Astrocyte (in vitro differentiated cells and primary cell): ENCODE measurements around the gene LTBP2. TPM values are rescaled to one million over a fixed set of nuclear protein-coding genes. Genes with fewer than 3 reads are reported as not detected.

ENCODE experiments used
- DNase-seq: peaks from one replicate; pipeline ENCODE4 v3.0.0-alpha.2; 2010; ENCODE audit warnings: low read depth
- FAIRE-seq: peaks from 2 replicates; lab custom pipeline; 2011; peaks lifted over from hg19 to GRCh38; lab: Jason Lieb, UNC
- H2AFZ ChIP-seq: 2 replicates; pipeline ENCODE4 v1.6.0; 2012; ENCODE audit warnings: low read depth, low read length, inconsistent platforms
- H3K27ac ChIP-seq: 2 replicates; pipeline ENCODE4 v1.5.1; 2011; ENCODE audit warnings: low read depth, low read length, inconsistent platforms
- H3K27me3 ChIP-seq: 2 replicates; pipeline ENCODE4 v1.6.0; 2011; ENCODE audit warnings: low read length, inconsistent platforms; ENCODE audit not compliant: insufficient read depth
- H3K36me3 ChIP-seq: 2 replicates; pipeline ENCODE4 v1.5.1; 2011; ENCODE audit warnings: low read length, inconsistent platforms; ENCODE audit not compliant: insufficient read depth
- H3K4me1 ChIP-seq: 2 replicates; pipeline ENCODE4 v1.5.1; 2011; ENCODE audit warnings: low read length, inconsistent platforms; ENCODE audit not compliant: insufficient read depth
- H3K4me2 ChIP-seq: 2 replicates; pipeline ENCODE4 v1.6.0; 2012; ENCODE audit warnings: low read length, inconsistent platforms
- H3K4me3 ChIP-seq: 2 replicates; pipeline ENCODE4 v1.5.1; 2011; ENCODE audit warnings: low read depth, mild to moderate bottlenecking, low read length, inconsistent platforms; ENCODE audit not compliant: insufficient read depth
- H3K79me2 ChIP-seq: 2 replicates; pipeline ENCODE4 v1.6.0; 2012; ENCODE audit warnings: mild to moderate bottlenecking, low read length, inconsistent platforms; ENCODE audit not compliant: insufficient read depth
- H3K9ac ChIP-seq: 2 replicates; pipeline ENCODE4 v1.6.0; 2012; ENCODE audit warnings: mild to moderate bottlenecking, low read length, inconsistent platforms
- H3K9me3 ChIP-seq: 2 replicates; pipeline ENCODE4 v1.5.1; 2012; ENCODE audit warnings: low read depth, mild to moderate bottlenecking, low read length, inconsistent platforms; ENCODE audit not compliant: insufficient read depth
- H4K20me1 ChIP-seq: 2 replicates; pipeline ENCODE4 v1.6.0; 2012; ENCODE audit warnings: low read length, inconsistent platforms; ENCODE audit not compliant: insufficient read depth
- H3K27ac Mint-ChIP-seq: one replicate; pipeline ENCODE4 v1.8.0; 2021; ENCODE audit warnings: mild to moderate bottlenecking, mixed read lengths; ENCODE audit not compliant: unreplicated experiment
- H3K27me3 Mint-ChIP-seq: one replicate; pipeline ENCODE4 v1.8.0; 2021; ENCODE audit warnings: low read depth, mixed read lengths; ENCODE audit not compliant: unreplicated experiment
- H3K36me3 Mint-ChIP-seq: one replicate; pipeline ENCODE4 v1.8.0; 2021; ENCODE audit warnings: low read depth, mixed read lengths; ENCODE audit not compliant: unreplicated experiment
- H3K4me1 Mint-ChIP-seq: one replicate; pipeline ENCODE4 v1.8.0; 2021; ENCODE audit warnings: low read depth, mixed read lengths; ENCODE audit not compliant: unreplicated experiment
- H3K4me3 Mint-ChIP-seq: one replicate; pipeline ENCODE4 v1.8.0; 2021; ENCODE audit warnings: mild to moderate bottlenecking, moderate library complexity, mixed read lengths; ENCODE audit not compliant: unreplicated experiment
- H3K9me3 Mint-ChIP-seq: one replicate; pipeline ENCODE4 v1.8.0; 2021; ENCODE audit warnings: mild to moderate bottlenecking, mixed read lengths; ENCODE audit not compliant: unreplicated experiment
- CTCF ChIP-seq: IDR thresholded peaks from 2 replicates; pipeline ENCODE4 v1.5.1; 2011; ENCODE audit warnings: low read depth, mild to moderate bottlenecking, inconsistent platforms, low read length, moderate library complexity; ENCODE audit not compliant: insufficient read depth
- EZH2 ChIP-seq: IDR thresholded peaks from 2 replicates; pipeline ENCODE4 v1.6.1; 2012; ENCODE audit warnings: mild to moderate bottlenecking, low read length, inconsistent platforms; ENCODE audit not compliant: insufficient read depth
- total RNA-seq: library from RNA; stranded (reverse); gene quantifications from 2 replicates; pipeline ENCODE4 v1.2.1, GENCODE V29; 2021

Gene LTBP2
- total RNA-seq, 1 donor from 2014 or later, result 162 TPM

- no peak for DNase-seq
- Histone ChIP-seq H3K36me3 (peaks cover 33% of the 10 kb centered on the region), H2AFZ (no peak overlapping the region), H4K20me1 (peaks cover 24% of the 10 kb centered on the region), H3K27ac (no peak overlapping the region), H3K9ac (no peak overlapping the region), H3K27me3 (no peaks in the 10 kb centered on the region), H3K9me3 (no peaks in the 10 kb centered on the region), H3K4me1 (no peaks in the 10 kb centered on the region), H3K4me2 (no peak overlapping the region), H3K79me2 (peaks cover 9% of the 10 kb centered on the region), H3K4me3 (no peak overlapping the region)
- TF ChIP-seq CTCF, result no peak
- no peak for TF ChIP-seq EZH2
- FAIRE-seq, result no peak
- Mint-ChIP-seq H3K4me1 (peaks cover 2% of the 10 kb centered on the region), H3K27ac (no peak overlapping the region), H3K36me3 (peaks cover 46% of the 10 kb centered on the region), H3K9me3 (no peaks in the 10 kb centered on the region), H3K27me3 (no peaks in the 10 kb centered on the region), H3K4me3 (no peak overlapping the region)
Observed at GRCh38 chr14:74552623-74553022, 59.4 kb downstream of the LTBP2 start.

GRCh38 chr14:74551431-74552371, 60.3 kb downstream of the LTBP2 start:
- TF ChIP-seq CTCF, result no peak
- TF ChIP-seq EZH2, result no peak
- Histone ChIP-seq H3K9ac (no peak overlapping the region), H4K20me1 (peaks cover 31% of the 10 kb centered on the region), H3K27me3 (no peaks in the 10 kb centered on the region), H3K4me3 (no peak overlapping the region), H2AFZ (no peak overlapping the region), H3K79me2 (peaks cover 8% of the 10 kb centered on the region), H3K27ac (no peak overlapping the region), H3K36me3 (peaks cover 36% of the 10 kb centered on the region), H3K4me1 (peaks cover 4% of the 10 kb centered on the region), H3K4me2 (no peak overlapping the region), H3K9me3 (no peaks in the 10 kb centered on the region)
- H3K9me3 Mint-ChIP-seq, result no peaks in the 10 kb centered on the region
- peaks cover 2% of the 10 kb centered on the region for H3K4me1 Mint-ChIP-seq
- H3K27me3 Mint-ChIP-seq, result no peaks in the 10 kb centered on the region
- no peak for FAIRE-seq
- H3K27ac Mint-ChIP-seq, result peak overlapping the region; percentile 18
- no peak overlapping the region for H3K4me3 Mint-ChIP-seq
- peaks cover 51% of the 10 kb centered on the region for H3K36me3 Mint-ChIP-seq
- DNase-seq, result no peak

GRCh38 chr14:74551001-74551400, 61.0 kb downstream of the LTBP2 start:
- H3K9ac ChIP-seq, result no peak overlapping the region
- peaks cover 3% of the 10 kb centered on the region for H3K27me3 Mint-ChIP-seq

More at GRCh38 chr14:74551001-74551400, 61.0 kb downstream of the LTBP2 start:
- no peak for DNase-seq
- peaks cover 54% of the 10 kb centered on the region for H3K36me3 Mint-ChIP-seq
- Histone ChIP-seq H3K9me3 (no peaks in the 10 kb centered on the region), H3K79me2 (peaks cover 6% of the 10 kb centered on the region), H3K4me3 (no peak overlapping the region), H3K4me1 (peaks cover 9% of the 10 kb centered on the region), H3K4me2 (no peak overlapping the region), H3K27ac (no peak overlapping the region), H3K36me3 (peaks cover 39% of the 10 kb centered on the region), H4K20me1 (peaks cover 37% of the 10 kb centered on the region), H2AFZ (no peak overlapping the region), H3K27me3 (no peaks in the 10 kb centered on the region)
- H3K9me3 Mint-ChIP-seq, result no peaks in the 10 kb centered on the region
- H3K4me1 Mint-ChIP-seq, result peaks cover 2% of the 10 kb centered on the region
- no peak for FAIRE-seq
- TF ChIP-seq CTCF (no peak), EZH2 (no peak)
- no peak overlapping the region for H3K4me3 Mint-ChIP-seq
- H3K27ac Mint-ChIP-seq, result no peak overlapping the region
